Measurements from ENCODE around the gene THADA. TPM values are rescaled to one million over a fixed set of nuclear protein-coding genes. Genes with fewer than 3 reads are reported as not detected.

The THADA gene
- total and polyA plus RNA-seq, 12 donors, result 7.5 to 18.0 (median 15.2) TPM

- intact Hi-C loops (cut with DNase I), result loop anchor here in 1 of 10 donors (5.0 kb wide), 1 partner anchor 76 kb away; no protein-coding TSS in a partner anchor
- H3K36me3 ChIP-seq, result peaks cover 0 to 11% (median 0%) of the 10 kb centered on the region in 9 donors
- peak overlapping the region; percentile 53 to 85 (median 82) for H3K27ac ChIP-seq
- H3K9me3 ChIP-seq, result no peaks in the 10 kb centered on the region
- no peak overlapping the region for H3K4me3 ChIP-seq
- WGBS, 2 donors, result 11 to 21% methylated on average over 5 of the region's 5 CpGs
- peaks cover 24 to 96% (median 76%) of the 10 kb centered on the region in 9 donors for H3K4me1 ChIP-seq
- DNase-seq, result peak; percentile 31 to 91
- H3K27me3 ChIP-seq, result no peaks in the 10 kb centered on the region
- ATAC-seq, result peak; percentile 56 to 88 (median 80)
- TF ChIP-seq, protein P1, sequence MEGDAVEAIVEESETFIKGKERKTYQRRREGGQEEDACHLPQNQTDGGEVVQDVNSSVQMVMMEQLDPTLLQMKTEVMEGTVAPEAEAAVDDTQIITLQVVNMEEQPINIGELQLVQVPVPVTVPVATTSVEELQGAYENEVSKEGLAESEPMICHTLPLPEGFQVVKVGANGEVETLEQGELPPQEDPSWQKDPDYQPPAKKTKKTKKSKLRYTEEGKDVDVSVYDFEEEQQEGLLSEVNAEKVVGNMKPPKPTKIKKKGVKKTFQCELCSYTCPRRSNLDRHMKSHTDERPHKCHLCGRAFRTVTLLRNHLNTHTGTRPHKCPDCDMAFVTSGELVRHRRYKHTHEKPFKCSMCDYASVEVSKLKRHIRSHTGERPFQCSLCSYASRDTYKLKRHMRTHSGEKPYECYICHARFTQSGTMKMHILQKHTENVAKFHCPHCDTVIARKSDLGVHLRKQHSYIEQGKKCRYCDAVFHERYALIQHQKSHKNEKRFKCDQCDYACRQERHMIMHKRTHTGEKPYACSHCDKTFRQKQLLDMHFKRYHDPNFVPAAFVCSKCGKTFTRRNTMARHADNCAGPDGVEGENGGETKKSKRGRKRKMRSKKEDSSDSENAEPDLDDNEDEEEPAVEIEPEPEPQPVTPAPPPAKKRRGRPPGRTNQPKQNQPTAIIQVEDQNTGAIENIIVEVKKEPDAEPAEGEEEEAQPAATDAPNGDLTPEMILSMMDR (IDR thresholded peaks at IDR 0.05), result no peak
Measured at GRCh38 chr2:43343573-43344304, 252.1 kb downstream of the THADA start.

- peaks cover 19 to 80% (median 63%) of the 10 kb centered on the region in 9 donors for H3K4me1 ChIP-seq
- no peaks in the 10 kb centered on the region for H3K9me3 ChIP-seq
- H3K36me3 ChIP-seq, result peaks cover 0 to 11% (median 0%) of the 10 kb centered on the region in 9 donors
- H3K27ac ChIP-seq, result peak overlapping the region in 7 of 10 donors; percentile 64 to 85 (median 80)
- WGBS, 2 donors, result 87 to 89% methylated on average over 13 of the region's 13 CpGs
- TF ChIP-seq, protein P1 (IDR thresholded peaks at IDR 0.05), result no peak
- DNase-seq (no peak), ATAC-seq (no peak)
- no peak overlapping the region for H3K4me3 ChIP-seq
- no peaks in the 10 kb centered on the region for H3K27me3 ChIP-seq
- intact Hi-C loops (cut with DNase I), result loop anchor here in 1 of 10 donors (5.0 kb wide), 1 partner anchor 75 kb away; no protein-coding TSS in a partner anchor
Measured at GRCh38 chr2:43341959-43342757, 253.7 kb downstream of the THADA start.

- no peak for DNase-seq
- peak in 3 of 8 donors; percentile 13 to 48 (median 34) for ATAC-seq
- Histone ChIP-seq H3K4me1 (peaks cover 19 to 75% (median 53%) of the 10 kb centered on the region in 9 donors), H3K9me3 (no peaks in the 10 kb centered on the region), H3K36me3 (peaks cover 0 to 11% (median 0%) of the 10 kb centered on the region in 9 donors), H3K27ac (peak overlapping the region in 7 of 10 donors; percentile 56 to 85 (median 72)), H3K27me3 (no peaks in the 10 kb centered on the region), H3K4me3 (no peak overlapping the region)
- WGBS, 2 donors, result 60 to 82% methylated on average over 1 of the region's 1 CpG
- TF ChIP-seq, protein P1 (IDR thresholded peaks at IDR 0.05), result no peak
- intact Hi-C loops (cut with DNase I), result loop anchor here in 1 of 10 donors (5.0 kb wide), 1 partner anchor 74 kb away; no protein-coding TSS in a partner anchor
Measured at GRCh38 chr2:43340945-43341356, 254.9 kb downstream of the THADA start.

- Histone ChIP-seq H3K27ac (peak overlapping the region in 9 of 10 donors; percentile 3 to 85 (median 64)), H3K36me3 (peaks cover 0 to 11% (median 0%) of the 10 kb centered on the region in 9 donors), H3K4me3 (no peak overlapping the region), H3K4me1 (peaks cover 12 to 67% (median 44%) of the 10 kb centered on the region in 9 donors), H3K9me3 (no peaks in the 10 kb centered on the region), H3K27me3 (no peaks in the 10 kb centered on the region)
- DNase-seq, result no peak
- TF ChIP-seq, protein P1 (IDR thresholded peaks at IDR 0.05), result no peak
- 91 to 97% methylated on average over 2 of the region's 2 CpGs for WGBS, 2 donors
- ATAC-seq, result no peak
- intact Hi-C loops (cut with DNase I), result loop anchor here in 1 of 10 donors (5.0 kb wide), 1 partner anchor 73 kb away; no protein-coding TSS in a partner anchor
Measured at GRCh38 chr2:43340066-43340465, 255.8 kb downstream of the THADA start.

Data from heart right ventricle (tissue), 16 donors.